ENCODE measurements around the gene TELO2. TPM values are rescaled to one million over a fixed set of nuclear protein-coding genes. Genes with fewer than 3 reads are reported as not detected.

TELO2 gene
- total and polyA plus RNA-seq, 4 donors, result 12.9 to 19.3 (median 16.2) TPM

DNA sequence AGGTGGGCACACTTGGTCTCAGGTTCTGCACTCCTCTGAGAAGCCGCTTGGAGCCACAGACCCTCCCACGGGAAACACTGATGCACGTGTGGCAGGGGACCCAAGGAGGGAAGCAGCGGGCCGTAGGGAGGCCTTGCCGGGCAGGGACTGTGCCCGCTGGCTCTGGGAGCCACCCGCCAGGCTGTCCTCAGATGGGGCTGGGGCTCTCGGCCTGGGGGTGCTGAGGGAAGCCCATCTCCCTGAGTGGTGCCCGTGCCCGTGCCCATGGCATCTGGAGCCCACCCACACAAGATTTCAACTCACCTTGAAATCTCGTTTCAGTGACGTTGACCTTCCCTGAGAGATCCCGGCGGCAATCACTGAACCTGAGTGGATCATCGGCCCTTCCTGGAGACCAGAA, 36.2 kb upstream of the TELO2 start (continued):
- no peak for TF ChIP-seq FOXA2 (IDR thresholded peaks at IDR 0.05)
- TF ChIP-seq SP1 (IDR thresholded peaks at IDR 0.05), result no peak
- no peak for TF ChIP-seq YY1 (IDR thresholded peaks at IDR 0.05)

DNA sequence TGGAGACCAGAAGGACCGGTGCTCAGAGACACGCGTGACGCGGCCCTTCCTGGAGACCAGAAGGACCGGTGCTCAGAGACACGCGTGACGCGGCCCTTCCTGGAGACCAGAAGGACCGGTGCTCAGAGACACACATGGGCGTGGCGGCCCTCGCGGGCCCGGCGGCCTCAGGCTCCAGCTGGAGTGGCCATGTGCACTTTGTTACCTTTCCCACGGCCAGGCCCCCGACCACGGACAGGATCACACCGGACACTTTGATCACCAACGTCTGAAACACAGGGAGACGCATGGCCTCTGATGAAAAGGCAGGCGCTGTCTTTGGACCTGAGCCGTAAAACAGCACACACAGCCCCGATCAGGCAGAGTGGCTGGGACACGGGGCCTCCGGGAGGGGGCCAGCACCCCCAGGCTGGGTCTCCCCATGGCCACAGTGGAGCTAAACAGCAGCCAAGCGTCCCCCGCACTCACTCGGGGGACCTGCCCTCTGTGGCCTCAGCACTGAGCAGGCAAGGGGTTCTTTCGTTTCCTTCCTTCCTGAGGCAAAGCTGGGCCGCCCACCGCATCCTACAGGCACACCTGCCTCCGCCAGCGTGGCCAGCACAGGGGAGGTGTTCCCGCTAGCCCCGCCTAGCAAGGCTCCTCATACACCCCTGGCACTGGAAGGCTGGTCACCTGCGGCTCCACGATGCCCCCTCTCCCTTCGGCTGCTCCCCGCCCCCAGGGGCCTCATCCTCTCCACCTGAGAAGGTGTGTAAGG, 35.5 kb upstream of the TELO2 start:
- no peaks in the 10 kb centered on the region for H3K27me3 ChIP-seq (ENCODE audit: control insufficient read depth in 4 of 4, insufficient read depth in 4 of 4, low read length in 3 of 4)
- TF ChIP-seq, protein P1, sequence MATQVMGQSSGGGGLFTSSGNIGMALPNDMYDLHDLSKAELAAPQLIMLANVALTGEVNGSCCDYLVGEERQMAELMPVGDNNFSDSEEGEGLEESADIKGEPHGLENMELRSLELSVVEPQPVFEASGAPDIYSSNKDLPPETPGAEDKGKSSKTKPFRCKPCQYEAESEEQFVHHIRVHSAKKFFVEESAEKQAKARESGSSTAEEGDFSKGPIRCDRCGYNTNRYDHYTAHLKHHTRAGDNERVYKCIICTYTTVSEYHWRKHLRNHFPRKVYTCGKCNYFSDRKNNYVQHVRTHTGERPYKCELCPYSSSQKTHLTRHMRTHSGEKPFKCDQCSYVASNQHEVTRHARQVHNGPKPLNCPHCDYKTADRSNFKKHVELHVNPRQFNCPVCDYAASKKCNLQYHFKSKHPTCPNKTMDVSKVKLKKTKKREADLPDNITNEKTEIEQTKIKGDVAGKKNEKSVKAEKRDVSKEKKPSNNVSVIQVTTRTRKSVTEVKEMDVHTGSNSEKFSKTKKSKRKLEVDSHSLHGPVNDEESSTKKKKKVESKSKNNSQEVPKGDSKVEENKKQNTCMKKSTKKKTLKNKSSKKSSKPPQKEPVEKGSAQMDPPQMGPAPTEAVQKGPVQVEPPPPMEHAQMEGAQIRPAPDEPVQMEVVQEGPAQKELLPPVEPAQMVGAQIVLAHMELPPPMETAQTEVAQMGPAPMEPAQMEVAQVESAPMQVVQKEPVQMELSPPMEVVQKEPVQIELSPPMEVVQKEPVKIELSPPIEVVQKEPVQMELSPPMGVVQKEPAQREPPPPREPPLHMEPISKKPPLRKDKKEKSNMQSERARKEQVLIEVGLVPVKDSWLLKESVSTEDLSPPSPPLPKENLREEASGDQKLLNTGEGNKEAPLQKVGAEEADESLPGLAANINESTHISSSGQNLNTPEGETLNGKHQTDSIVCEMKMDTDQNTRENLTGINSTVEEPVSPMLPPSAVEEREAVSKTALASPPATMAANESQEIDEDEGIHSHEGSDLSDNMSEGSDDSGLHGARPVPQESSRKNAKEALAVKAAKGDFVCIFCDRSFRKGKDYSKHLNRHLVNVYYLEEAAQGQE (IDR thresholded peaks at IDR 0.05), result no peak
- H3K9me3 ChIP-seq (ENCODE audit: control insufficient read depth in 4 of 4, low read length in 3 of 4), result no peaks in the 10 kb centered on the region
- no peak overlapping the region for H3K9ac ChIP-seq (ENCODE audit: low read depth in 1 of 2, low read length in 2 of 2)
- peaks cover 0 to 52% (median 9%) of the 10 kb centered on the region in 4 donors for H3K36me3 ChIP-seq (ENCODE audit: control insufficient read depth in 4 of 4, insufficient read depth in 3 of 4, low read depth in 1 of 4, low read length in 3 of 4)
- H3K4me1 ChIP-seq (ENCODE audit: control insufficient read depth in 4 of 4, insufficient read depth in 4 of 4, low read length in 3 of 4), result no peaks in the 10 kb centered on the region
- no peak overlapping the region for H3K4me3 ChIP-seq (ENCODE audit: low read depth in 1 of 3, low read length in 3 of 3)
- H3K27ac ChIP-seq (ENCODE audit: low read depth in 1 of 2, low read length in 2 of 2), result no peak overlapping the region
- WGBS, result 92% methylated on average over 42 of the region's 42 CpGs
- DNase-seq (ENCODE audit: low spot score), result no peak

DNA sequence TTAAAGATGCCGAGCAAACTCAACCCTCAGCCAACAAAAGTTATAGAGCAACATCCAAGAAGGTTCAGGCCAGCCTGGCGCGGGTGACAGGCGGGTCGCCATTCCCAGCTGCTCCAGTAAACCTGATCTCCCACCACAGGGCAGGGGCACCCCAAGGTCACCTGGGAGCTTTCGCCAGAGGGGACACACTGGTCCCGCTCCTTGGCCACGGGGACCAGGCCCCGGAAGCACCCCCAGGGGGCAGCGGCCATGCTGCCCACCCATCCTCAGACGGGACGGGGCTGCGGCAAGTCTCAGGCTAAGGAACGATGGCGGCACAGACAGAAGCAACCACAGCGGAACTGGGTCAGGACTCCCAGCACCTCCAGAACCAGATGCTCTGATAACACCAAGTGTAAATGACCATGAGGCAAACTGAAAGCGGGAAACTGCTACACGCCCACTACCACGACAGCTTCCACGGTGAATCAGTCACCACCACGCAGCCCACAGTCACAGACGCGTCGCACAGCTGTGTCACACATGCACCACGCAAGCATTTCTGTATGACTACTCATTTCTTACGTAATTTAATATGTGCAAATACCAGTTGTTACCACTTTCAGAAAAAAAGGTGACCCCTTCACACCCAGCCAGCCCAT, 34.7 kb upstream of the TELO2 start:
- Histone ChIP-seq H3K4me3 (ENCODE audit: low read depth in 1 of 3, low read length in 3 of 3) (no peak overlapping the region), H3K4me1 (ENCODE audit: control insufficient read depth in 4 of 4, insufficient read depth in 4 of 4, low read length in 3 of 4) (no peaks in the 10 kb centered on the region), H3K36me3 (ENCODE audit: control insufficient read depth in 4 of 4, insufficient read depth in 3 of 4, low read depth in 1 of 4, low read length in 3 of 4) (peaks cover 0 to 49% (median 9%) of the 10 kb centered on the region in 4 donors), H3K9ac (ENCODE audit: low read depth in 1 of 2, low read length in 2 of 2) (no peak overlapping the region), H3K27ac (ENCODE audit: low read depth in 1 of 2, low read length in 2 of 2) (no peak overlapping the region), H3K27me3 (ENCODE audit: control insufficient read depth in 4 of 4, insufficient read depth in 4 of 4, low read length in 3 of 4) (no peaks in the 10 kb centered on the region), H3K9me3 (ENCODE audit: control insufficient read depth in 4 of 4, low read length in 3 of 4) (no peaks in the 10 kb centered on the region)
- no peak for DNase-seq (ENCODE audit: low spot score)
- TF ChIP-seq SP1 (IDR thresholded peaks at IDR 0.05) (no peak), JUND (IDR thresholded peaks at IDR 0.05) (no peak), HNF4A (conservative IDR thresholded peaks at IDR 0.05) (no peak), TAF1 (conservative IDR thresholded peaks at IDR 0.05) (no peak), FOXA1 (IDR thresholded peaks at IDR 0.05) (no peak)
- 95% methylated on average over 26 of the region's 26 CpGs for WGBS

DNA sequence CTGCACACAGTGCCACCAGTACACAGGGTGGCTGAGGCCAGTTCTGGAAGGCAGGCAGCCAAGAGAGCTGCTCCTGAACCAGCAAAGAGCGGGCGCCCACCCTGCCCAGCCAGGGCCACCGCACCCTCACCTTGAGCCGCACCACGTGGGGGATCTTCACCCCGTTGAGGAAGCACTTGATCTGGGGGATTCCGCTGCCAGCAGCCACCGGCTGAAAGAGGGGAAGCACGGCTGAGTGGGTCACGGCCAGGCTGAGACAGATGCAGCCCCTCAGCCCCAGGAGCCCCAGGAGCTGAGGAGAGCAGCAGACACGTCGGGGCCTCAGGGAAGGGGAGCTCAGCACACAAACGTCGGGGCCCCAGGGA, 34.2 kb upstream of the TELO2 start:
- H3K4me1 ChIP-seq (ENCODE audit: control insufficient read depth in 4 of 4, insufficient read depth in 4 of 4, low read length in 3 of 4), result no peaks in the 10 kb centered on the region
- TF ChIP-seq, protein P2, sequence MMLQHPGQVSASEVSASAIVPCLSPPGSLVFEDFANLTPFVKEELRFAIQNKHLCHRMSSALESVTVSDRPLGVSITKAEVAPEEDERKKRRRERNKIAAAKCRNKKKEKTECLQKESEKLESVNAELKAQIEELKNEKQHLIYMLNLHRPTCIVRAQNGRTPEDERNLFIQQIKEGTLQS (IDR thresholded peaks at IDR 0.05), result no peak
- TF ChIP-seq FOXA1 (IDR thresholded peaks at IDR 0.05) (no peak), NR2F2 (IDR thresholded peaks at IDR 0.05) (no peak), GABPA (IDR thresholded peaks at IDR 0.05 in 1 of 2, conservative IDR thresholded peaks at IDR 0.05 in 1 of 2) (no peak), SP1 (IDR thresholded peaks at IDR 0.05) (no peak)
- TF ChIP-seq, protein P3, sequence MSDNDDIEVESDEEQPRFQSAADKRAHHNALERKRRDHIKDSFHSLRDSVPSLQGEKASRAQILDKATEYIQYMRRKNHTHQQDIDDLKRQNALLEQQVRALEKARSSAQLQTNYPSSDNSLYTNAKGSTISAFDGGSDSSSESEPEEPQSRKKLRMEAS (IDR thresholded peaks at IDR 0.05), result no peak
- WGBS, result 87% methylated on average over 14 of the region's 14 CpGs
- H3K4me3 ChIP-seq (ENCODE audit: low read depth in 1 of 3, low read length in 3 of 3), result no peak overlapping the region
- H3K9me3 ChIP-seq (ENCODE audit: control insufficient read depth in 4 of 4, low read length in 3 of 4), result no peaks in the 10 kb centered on the region
- H3K36me3 ChIP-seq (ENCODE audit: control insufficient read depth in 4 of 4, insufficient read depth in 3 of 4, low read depth in 1 of 4, low read length in 3 of 4), result peaks cover 0 to 44% (median 7%) of the 10 kb centered on the region in 4 donors
- no peak overlapping the region for H3K9ac ChIP-seq (ENCODE audit: low read depth in 1 of 2, low read length in 2 of 2)
- no peak overlapping the region for H3K27ac ChIP-seq (ENCODE audit: low read depth in 1 of 2, low read length in 2 of 2)
- no peaks in the 10 kb centered on the region for H3K27me3 ChIP-seq (ENCODE audit: control insufficient read depth in 4 of 4, insufficient read depth in 4 of 4, low read length in 3 of 4)
- no peak for DNase-seq (ENCODE audit: low spot score)
